NCI-H146 treated with DMSO at 0.1 percent for 48 hours (cell line): Measurements from ENCODE around the gene TRPM2.

ENCODE experiments used
- DNase-seq: peaks from one replicate; lab custom pipeline; 2025; ENCODE audit not compliant: unreplicated experiment; lab: John Stamatoyannopoulos, UW

TRPM2 gene

DNA sequence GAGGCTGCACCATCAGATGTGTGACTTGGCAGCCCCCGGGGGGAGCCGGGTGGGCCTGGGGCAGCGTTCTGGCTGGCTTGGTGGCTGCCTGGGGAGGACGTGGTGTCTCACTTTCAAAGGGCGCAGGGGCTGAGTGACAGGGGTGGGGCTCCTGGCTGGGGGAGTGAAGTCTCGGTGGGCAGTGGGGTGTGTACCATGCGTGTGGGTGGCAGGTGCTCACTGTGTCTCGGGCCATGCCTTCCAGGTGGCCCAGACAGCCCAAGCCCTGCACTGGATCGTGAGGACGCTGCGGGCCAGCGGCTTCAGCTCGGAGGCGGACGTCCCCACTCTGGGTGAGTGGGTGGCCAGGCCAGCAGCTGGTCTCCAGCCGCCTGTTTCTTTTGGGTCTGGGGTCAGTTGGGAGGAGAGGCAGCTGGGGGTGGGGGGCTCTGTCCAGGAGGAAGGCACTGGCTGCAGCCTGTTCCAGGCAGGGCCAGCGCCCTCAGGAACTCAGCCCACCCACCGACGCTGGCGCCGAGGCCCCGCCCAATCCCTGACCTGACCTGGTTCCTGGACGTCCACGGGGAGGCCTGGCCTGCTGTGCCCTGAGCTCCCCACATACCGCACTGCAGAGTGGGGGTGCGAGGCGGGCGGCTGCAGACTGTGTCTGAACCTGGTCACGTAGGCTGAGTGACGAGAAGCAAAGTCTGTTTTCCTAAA is 71.3 kb downstream of the TRPM2 start:
- no peak for DNase-seq

DNA sequence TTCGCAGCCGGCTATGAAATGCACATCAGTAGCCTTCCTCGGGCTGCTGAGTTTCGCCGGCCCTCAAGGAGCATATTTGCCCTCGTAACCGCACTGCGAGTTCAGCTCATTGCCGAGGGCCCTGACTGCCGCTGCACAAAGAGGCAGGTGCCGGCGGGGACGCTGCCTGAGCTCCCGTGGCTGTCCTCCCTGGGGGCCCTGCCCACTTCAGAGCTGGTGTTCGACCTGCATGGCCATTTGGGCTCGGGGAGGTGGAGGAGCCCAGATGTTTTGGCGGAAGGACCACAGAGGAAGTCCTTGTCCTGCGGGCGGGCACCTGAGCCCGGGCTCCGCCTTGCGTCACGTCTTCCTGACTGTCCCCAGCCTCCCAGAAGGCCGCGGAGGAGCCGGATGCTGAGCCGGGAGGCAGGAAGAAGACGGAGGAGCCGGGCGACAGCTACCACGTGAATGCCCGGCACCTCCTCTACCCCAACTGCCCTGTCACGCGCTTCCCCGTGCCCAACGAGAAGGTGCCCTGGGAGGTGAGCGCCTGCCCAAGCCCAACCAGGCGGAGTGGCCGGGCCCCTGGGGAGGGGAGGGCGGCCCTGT is 72.0 kb downstream of the TRPM2 start:
- DNase-seq = peak; percentile 51

DNA sequence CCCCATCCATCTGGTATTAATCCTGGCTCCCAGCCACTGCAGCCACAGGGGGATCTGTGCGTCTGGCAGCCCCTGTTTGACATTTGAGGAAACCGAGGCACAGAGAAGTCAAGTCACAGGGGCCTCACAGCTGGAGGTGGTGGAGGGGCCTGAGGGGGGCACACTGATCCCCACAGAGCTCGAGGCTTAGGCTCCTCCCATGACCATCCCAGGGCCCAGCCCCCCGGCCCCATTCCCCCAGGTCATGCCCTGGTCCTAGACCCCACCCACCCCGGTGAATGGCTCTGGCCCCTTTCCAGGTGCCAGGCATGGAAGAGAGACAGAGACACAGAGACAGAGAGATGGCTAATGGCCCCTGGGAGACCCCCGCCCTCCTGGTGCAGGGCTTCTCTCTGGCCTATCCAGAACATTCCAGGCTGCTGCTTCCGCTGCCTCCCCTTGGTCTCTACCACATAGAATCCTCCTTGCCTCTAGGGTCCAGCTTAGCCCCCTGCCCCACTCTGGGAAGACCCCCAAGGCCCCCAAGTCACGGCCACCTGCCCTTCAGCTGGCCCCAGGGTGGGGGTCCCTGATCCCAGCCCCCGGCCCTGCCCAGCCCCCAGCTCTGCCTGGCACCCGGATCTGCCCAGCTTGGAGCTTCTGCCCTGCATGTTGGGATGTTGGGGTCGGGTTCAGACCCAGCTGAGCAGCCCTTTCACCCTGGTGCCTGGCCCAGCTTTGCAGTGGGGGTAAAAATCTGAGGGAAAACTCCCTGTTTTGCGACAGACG is 72.7 kb downstream of the TRPM2 start:
- no peak for DNase-seq

DNA sequence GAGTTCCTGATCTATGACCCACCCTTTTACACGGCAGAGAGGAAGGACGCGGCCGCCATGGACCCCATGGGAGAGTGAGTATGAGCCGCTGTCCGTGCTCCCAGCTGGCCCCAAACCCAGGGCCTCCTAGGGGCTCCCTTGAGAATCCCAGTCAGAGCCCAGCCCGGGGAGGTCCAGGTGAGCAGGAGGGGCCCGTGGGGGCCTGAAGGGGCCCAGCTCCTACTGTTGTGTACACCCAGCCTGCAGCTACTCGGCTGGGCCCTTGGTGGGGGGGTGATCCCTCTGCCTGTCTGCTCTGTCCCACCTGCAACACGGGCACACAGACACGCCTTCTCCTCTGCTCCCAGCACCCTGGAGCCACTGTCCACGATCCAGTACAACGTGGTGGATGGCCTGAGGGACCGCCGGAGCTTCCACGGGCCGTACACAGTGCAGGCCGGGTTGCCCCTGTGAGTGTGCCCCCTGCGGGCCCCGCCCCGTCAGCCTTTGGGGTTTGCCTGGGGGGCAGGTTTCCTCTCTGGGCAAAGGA is 73.3 kb downstream of the TRPM2 start:
- no peak for DNase-seq

DNA sequence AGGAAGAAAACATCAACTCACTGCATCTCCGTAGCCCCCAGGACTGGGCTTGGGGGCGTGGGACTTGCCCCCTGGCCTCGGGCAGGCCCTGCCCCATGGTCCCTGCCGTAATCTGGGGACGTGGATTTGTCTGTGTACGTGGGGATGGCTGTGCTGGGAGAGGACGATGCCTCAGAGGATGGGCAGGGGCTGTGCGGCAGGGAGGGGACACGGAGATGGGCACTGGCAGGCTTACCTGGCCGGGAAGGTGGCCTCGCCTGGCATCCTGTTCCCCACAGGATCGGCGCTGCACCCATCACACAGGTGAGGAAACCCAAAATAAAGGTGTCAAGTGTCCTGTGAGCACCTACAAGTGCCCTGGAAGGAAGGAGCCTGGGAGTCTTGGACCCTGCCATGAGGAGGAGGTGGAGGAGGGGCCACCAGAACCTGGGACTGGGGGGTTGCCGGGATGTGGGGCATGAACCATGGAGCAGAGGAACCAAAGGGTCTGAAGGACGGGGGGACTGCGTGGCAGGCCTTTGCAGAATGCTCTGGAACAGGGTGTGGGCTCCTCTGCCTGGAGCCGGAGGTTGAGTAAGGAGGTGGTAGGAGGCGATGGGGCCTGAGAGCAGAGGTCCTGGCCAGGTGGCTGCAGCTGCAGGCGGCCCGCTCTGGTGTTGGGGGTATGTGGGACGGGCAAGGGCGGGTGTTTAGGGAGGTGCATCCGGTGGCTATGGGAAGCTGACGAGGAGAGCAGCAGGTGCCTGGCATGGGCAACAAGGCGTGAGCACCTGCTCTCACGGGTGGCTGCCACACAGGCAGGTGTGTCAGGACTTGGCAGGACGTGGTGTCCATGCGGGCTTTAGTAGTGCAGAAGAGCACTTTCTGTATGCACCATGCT is 74.1 kb downstream of the TRPM2 start:
- DNase-seq = no peak

DNA sequence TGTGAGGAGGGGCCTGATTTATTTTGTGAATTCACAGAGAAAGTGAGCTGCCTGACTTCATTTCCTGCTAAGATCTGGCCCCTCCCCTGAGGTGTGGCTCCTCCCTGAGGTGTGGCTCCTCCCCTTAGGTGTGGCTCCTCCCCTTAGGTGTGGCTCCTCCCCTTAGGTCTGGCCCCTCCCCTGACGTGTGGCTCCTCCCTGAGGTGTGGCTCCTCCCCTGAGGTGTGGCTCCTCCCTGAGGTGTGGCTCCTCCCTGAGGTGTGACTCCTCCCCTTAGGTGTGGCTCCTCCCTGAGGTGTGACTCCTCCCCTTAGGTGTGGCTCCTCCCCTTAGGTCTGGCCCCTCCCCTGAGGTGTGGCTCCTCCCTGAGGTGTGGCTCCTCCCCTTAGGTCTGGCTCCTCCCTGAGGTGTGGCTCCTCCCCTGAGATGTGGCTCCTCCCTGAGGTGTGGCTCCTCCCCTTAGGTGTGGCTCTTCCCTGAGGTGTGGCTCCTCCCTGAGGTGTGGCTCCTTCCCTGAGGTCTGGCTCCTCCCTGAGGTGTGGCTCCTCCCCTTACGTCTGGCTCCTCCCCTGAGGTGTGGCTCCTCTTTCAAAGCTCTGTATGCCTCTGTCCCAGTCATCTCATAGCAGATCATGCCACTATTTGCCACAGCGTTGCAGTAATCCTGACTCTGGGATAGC is 75.0 kb downstream of the TRPM2 start:
- no peak for DNase-seq

DNA sequence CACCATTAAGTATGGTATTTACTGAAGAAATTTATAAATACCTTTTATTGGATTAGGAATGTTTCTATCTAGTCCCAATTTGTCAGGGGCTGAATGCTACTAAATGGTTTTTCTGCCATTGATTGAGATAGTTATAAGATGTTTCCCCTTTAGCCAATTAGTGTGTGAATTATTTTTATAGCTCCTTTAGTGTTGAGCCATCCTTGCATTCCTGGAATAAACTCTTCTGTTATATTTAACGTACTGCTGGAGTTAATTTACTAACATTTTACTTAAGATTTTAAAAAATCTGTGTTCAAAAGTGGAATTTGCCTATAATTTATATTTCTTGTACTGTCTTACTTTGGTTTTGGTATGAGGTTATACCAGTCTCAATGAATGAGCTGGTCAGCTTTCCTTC is 76.5 kb downstream of the TRPM2 start:
- no peak for DNase-seq

DNA sequence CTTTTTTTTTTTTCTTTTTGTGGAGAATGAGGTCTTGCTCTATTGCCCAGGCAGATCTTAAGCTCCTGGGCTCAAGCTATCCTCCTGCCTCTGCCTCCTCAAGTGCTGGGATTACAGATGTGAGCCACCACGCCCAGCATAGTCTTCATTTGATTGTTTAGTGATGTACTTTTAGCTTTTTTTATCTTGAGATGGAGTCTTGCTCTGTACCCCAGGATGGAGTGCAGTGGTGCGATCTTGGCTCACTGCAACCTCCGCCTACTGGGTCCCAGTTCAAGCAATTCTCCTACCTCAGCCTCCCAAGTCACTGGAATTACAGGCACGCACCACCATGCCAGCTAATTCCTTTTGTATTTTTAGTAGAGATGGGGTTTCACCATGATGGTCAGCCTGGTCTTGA is 77.9 kb downstream of the TRPM2 start:
- no peak for DNase-seq

DNA sequence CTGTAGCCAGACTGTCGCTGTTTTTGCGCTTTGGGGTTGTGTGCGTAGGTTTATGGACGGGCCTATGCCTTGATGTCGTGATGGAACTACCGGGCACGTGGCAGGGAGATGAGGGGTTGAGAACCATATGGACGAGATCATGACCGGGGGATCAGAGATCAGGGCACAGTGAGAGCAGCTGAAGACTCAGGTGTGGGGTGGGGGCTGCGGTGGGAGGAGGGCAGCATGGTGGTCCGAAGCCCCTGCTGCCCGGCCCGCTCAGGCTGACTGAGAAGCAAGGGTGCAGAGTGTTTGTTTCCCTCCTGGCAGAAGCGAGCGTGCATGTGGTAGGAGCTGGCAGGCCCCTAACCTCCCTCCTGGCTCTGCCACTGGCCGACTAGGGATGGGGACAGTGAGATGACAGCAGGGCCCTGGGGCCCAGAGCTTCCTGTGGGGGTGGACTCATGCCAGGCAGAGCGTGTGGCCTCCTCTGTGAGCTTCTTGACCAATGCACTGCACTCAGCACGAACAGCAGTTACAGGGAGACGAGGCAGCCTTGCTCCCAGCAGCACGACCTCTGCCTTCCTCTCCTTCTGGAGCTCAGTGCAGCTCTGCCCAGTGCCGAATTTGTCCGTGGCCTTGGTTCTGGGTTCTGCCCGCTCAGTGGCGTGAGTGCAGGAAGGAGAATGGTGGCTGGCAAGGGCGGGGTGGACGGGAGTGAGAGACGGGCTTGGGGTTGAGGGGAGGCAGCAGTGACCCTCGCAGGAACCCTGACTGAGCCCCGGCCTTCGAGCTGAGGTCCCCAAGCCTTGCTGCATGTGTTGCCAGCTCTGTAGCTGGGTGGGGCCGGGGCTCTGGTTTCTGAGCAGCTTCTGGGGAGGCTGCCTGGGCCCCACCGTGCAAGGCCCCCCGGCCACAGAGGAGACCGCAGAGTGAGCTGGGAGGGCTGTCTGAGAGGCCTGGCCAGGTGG is 79.7 kb downstream of the TRPM2 start:
- no peak for DNase-seq

DNA sequence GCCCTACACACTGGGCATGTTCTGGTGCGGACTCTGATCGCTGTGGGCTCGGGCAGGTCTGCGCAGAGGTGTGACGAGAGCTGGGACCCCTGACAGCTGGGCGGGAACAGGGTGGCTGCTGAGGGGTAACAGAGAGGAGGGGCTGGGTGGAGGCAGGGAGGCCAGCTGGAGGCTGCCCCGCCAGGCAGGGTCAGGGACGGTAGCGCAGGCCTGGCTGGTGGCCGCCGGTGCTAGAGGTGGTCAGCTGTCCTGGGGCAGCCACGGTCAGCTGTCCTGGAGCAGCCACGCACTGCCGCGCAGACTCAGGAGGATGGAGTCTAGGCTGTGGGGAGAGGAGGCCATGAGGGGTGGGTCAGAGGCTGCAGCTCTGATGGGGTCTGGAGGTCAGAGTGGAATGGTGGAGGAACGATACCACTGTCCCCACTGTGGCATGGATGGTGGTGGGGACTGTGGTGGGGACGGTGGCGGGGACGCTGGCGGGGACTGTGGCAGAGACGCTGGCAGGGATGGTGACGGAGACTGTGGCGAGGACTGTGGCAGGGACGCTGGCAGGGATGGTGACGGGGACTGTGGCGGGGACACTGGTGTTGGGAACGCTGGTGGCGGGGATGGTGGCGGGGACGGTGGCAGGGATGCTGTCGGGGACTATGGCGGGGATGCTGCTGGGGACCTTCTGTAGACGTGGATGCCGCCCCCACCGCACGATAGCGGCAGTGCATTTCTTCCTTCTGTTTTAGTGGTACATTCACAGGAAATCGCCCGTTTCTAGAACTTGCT is 80.6 kb downstream of the TRPM2 start:
- no peak for DNase-seq

DNA sequence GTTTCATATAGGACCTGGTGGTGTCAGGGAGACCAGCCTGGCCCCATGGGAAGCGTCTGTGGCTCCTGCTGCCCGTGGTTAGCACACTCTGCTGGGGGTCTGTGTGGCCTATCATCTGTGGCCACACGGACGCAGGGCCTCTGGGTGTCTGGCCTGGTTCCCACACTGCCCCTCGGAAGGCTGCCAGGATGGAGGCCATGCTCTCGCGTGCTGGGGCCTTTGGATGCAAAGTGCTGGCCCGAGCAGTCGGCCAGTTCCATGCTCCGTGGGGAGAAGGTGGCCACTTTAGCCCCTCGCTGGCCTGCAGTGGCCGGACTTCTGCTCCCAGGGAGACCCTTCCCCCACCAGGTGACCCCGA is 81.1 kb downstream of the TRPM2 start:
- DNase-seq = no peak

DNA sequence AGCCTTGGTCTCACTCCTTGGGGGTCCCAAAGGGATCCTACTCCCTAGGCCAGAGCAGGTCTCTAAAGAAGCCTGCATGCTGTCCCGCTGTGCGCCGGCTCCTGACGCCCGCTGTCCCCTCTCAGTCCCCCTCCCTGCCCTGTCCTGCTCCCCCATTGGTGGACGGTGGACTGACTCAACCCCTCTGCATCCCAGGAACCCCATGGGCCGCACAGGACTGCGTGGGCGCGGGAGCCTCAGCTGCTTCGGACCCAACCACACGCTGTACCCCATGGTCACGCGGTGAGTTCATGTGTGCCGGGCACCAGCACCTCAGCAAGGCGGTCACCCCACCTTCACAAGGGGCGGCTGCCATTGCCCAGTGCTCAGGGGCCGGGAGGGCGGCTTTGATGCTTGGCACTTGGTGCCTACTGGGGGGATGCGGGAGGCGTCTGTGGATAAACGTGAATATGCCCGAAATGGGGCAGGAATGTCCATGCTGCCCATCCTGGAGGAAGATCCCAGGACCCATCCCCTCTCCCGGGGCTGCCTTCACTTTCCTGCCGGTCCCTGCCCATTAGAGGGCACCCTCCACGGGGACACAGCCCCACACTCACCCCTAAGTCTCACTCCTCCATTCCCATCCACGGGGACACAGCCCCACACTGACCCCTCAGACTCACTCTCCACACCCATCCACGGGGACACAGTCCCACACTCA is 81.7 kb downstream of the TRPM2 start:
- DNase-seq = no peak

DNA sequence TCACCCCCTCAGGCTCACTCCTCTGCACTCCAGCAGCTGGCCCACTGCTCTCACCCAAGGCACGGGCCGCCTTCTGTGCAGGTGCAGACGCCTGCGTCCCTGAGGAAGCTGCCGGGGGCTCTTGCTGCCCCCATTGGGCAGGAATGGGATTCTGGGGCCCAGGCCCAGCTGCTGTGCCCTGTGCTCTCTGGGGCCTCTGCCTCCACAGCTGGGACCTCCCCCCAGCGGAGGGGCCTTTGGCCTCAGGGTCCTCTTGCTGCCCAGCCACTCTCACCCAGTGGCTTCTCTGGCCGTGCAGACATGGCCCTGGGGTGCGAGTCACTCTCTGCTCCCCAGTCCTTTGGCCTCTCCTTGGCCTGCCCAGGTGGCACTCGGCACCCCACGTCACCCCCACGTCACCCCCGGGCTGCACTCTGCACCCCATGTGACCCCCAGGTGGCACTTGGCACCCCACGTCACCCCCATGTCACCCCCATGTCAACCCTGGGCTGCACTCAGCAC is 82.7 kb downstream of the TRPM2 start:
- no peak for DNase-seq

DNA sequence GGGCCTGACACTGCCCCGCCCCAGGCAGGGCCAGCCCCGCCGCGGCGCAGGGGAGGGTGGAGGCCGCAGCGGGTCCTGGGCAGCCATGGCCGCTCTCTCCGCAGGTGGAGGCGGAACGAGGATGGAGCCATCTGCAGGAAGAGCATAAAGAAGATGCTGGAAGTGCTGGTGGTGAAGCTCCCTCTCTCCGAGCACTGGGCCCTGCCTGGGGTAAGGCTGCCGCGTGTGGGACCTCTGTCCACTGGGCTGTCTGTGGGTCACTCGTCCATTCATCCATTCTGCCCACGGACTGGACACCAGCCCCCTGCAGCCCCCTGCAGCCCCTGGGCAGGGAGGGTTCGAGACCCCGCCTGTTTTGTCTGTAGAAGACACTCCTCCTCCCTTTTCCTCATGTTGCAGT is 83.5 kb downstream of the TRPM2 start:
- no peak for DNase-seq

DNA sequence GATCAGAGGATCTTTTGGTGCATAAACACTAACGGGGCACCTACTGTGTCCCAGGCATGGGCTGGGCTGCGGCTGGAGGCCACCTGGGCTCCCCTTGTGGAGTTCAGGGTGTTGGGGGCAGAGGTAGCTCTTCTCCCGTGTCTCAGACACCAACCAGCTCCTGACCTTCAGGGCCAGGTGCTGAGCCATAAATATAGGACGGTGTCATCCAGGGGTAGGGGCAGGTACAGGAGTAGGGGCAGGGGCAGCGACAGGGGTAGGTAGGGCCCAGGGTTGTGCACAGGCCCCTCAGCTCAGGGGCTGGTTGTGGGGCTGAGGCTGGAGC is 83.9 kb downstream of the TRPM2 start:
- no peak for DNase-seq

DNA sequence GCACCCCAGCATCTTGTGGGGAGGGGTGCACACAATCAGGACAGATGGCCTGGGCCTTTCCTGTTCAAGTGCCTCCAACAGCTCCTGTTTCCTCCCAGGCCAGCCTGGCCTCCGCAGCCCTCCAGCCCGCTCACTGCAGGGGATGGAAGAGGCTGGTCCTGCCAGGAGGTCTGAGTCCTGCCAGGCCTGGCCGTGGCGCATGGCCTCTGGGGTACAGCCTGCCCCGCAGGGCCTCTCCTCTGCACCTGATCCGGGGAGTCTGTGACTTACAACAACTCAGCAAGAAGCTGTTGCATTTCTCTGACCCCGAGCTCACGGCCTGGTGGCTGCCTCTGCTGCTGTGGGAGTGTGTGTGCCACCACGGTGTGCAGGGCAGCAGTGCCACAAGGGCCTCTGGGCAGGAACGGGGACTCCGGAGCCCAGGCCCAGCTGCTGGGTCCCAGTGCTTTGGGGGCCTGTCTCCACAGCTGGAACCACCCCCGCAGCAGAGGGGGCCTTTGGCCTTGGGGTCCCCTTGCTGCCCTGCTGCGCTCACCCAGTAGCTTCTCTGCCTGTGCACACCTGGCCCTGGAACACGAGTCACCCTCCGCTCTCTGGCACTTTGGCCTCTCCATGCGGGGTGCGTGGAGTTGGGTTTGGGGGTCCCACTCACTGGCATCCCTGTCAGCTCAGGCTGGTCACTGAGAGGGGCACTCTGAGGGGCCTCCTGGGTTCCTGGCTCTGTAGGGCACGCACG is 84.4 kb downstream of the TRPM2 start:
- no peak for DNase-seq

DNA sequence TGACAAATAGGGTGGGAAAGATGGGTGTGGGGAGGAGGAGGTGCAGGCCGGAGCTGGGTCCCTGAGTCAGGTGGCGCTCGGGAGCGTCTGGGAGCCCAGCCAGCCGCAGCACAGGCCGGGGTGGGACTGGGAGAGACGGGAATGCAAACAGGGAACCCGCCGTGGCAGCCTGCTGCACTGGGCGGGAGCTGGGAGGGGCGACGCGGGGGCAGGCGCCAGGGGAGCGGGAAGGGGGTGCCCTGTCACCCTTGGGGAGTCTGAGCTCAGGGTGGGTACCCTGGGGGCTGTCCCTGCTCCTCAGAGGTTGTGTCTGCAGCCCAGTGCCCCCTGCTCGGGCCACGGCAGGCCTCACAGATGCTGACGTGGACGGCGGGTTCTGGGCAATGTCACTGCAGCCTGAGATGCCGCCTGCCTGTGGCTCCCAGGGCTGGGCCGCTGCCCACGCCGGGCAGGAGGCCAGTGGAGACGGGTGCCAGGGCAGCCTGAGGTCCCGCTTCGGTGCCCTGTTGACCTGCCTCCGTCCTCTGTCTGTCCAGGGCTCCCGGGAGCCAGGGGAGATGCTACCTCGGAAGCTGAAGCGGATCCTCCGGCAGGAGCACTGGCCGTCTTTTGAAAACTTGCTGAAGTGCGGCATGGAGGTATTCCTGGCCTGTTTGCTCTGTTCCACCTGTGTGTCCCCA is 85.2 kb downstream of the TRPM2 start:
- no peak for DNase-seq
